HT1080 (cell line): ENCODE data around the gene DAB2IP. TPM values are rescaled to one million over a fixed set of nuclear protein-coding genes. Genes with fewer than 3 reads are reported as not detected.

Experiments used
- DNase-seq: peaks from one replicate; pipeline ENCODE4 v3.0.0-alpha.2; 2015; ENCODE audit warnings: low read depth
- total RNA-seq: library from RNA; depleted of rRNA; stranded (reverse); fragments of >200 nt; shearing (Covaris generic); gene quantifications from 2 replicates; pipeline ENCODE4 v1.2.3, GENCODE V29; 2014

DAB2IP gene
- total RNA-seq, 1 experiment from 2014 or later: 16.6 TPM

- no peak for DNase-seq
These were observed 10.9 kb downstream of the DAB2IP start for GRCh38 chr9:121662359-121662758.

- no peak for DNase-seq
These were observed 11.6 kb downstream of the DAB2IP start for GRCh38 chr9:121662891-121663580.

GRCh38 chr9:121663591-121663990, 12.2 kb downstream of the DAB2IP start:
- DNase-seq: no peak

GRCh38 chr9:121666294-121666693, 14.9 kb downstream of the DAB2IP start:
- no peak for DNase-seq

GRCh38 chr9:121667214-121667613, 15.8 kb downstream of the DAB2IP start:
- no peak for DNase-seq

- no peak for DNase-seq
These were observed 16.5 kb downstream of the DAB2IP start for GRCh38 chr9:121667890-121668289.

- peak; percentile 49 for DNase-seq
These were observed 19.0 kb downstream of the DAB2IP start for GRCh38 chr9:121670431-121670830.

- no peak for DNase-seq
These were observed 20.2 kb downstream of the DAB2IP start for GRCh38 chr9:121671612-121672155.

- DNase-seq: no peak
These were observed 20.8 kb downstream of the DAB2IP start for GRCh38 chr9:121672213-121672612.

- no peak for DNase-seq
These were observed 21.6 kb downstream of the DAB2IP start for GRCh38 chr9:121672986-121673385.

GRCh38 chr9:121673576-121673975, 22.1 kb downstream of the DAB2IP start:
- no peak for DNase-seq

- no peak for DNase-seq
These were observed 22.6 kb downstream of the DAB2IP start for GRCh38 chr9:121674017-121674416.

GRCh38 chr9:121674952-121675351, 23.5 kb downstream of the DAB2IP start:
- peak; percentile 74 for DNase-seq

- DNase-seq: no peak
These were observed 23.9 kb downstream of the DAB2IP start for GRCh38 chr9:121675381-121675780.

GRCh38 chr9:121675969-121676822, 24.8 kb downstream of the DAB2IP start:
- DNase-seq: no peak

- DNase-seq: no peak
These were observed 25.5 kb downstream of the DAB2IP start for GRCh38 chr9:121676926-121677325.

GRCh38 chr9:121678501-121679022, 27.1 kb downstream of the DAB2IP start:
- no peak for DNase-seq

- DNase-seq: no peak
These were observed 28.6 kb downstream of the DAB2IP start for GRCh38 chr9:121679901-121680635.

GRCh38 chr9:121681404-121681803, 30.0 kb downstream of the DAB2IP start:
- no peak for DNase-seq

GRCh38 chr9:121682201-121682600, 30.8 kb downstream of the DAB2IP start:
- DNase-seq: no peak

- DNase-seq: no peak
These were observed 31.6 kb downstream of the DAB2IP start for GRCh38 chr9:121682926-121683515.
